GM13976 (cell line): ENCODE measurements around the gene MPIG6B.

ENCODE experiments used
- DNase-seq: peaks from one replicate; pipeline ENCODE4 v3.0.0; 2012; ENCODE audit warnings: low spot score
- in situ Hi-C: fragments of 300-500 bp; cut with MboI; formaldehyde crosslinking; loops from one replicate; pipeline ENCODE4 v1.12.0; 2022; ENCODE audit warnings: low sequenced_read_pairs, mixed read lengths, inconsistent platforms; ENCODE audit not compliant: unreplicated experiment
- TF ChIP-seq, protein P1 (sequence below): IDR thresholded peaks from 2 replicates; pipeline ENCODE4 v1.5.1; 2012; ENCODE audit warnings: borderline replicate concordance, mild to moderate bottlenecking; ENCODE audit not compliant: insufficient read depth; ENCODE audit errors: extremely low read depth, missing control alignments, control extremely low read depth

Gene MPIG6B

DNA sequence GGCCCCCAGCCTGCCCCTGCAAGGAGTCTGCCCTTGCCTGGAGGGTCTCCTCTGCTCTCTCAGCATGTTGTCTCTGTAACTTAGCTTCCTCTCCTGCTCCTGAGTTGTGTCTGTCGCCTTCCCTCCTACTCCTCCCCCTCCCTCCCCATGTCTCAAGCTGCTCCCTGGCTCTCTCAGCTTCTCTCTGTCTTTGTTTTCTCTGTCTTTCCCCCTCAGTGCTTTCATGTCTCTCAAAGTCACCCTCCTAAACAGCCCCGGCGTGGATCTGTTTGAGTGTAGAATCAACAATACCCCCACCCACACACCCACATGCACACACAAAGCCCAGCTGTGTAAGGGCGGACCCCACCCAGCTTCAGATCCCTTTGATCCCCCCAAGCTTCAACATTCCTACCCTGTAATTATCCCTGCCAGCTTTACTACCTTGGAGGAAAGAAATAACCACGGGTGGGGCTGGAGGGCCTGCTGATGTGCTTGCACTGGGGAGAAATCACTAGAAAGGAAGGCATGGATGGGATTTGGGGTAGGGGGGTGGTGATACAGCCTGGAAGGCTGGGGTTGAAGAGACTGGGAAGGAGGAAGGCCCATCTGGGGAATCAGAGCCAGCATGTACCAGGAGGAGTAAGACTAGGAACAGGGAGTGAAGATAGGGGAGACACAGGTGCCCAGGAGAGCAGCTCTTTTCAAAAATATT, 9.0 kb upstream of the MPIG6B start:
- TF ChIP-seq, protein P1, sequence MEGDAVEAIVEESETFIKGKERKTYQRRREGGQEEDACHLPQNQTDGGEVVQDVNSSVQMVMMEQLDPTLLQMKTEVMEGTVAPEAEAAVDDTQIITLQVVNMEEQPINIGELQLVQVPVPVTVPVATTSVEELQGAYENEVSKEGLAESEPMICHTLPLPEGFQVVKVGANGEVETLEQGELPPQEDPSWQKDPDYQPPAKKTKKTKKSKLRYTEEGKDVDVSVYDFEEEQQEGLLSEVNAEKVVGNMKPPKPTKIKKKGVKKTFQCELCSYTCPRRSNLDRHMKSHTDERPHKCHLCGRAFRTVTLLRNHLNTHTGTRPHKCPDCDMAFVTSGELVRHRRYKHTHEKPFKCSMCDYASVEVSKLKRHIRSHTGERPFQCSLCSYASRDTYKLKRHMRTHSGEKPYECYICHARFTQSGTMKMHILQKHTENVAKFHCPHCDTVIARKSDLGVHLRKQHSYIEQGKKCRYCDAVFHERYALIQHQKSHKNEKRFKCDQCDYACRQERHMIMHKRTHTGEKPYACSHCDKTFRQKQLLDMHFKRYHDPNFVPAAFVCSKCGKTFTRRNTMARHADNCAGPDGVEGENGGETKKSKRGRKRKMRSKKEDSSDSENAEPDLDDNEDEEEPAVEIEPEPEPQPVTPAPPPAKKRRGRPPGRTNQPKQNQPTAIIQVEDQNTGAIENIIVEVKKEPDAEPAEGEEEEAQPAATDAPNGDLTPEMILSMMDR = no peak
- DNase-seq = no peak
- in situ Hi-C loops = no loop called here

DNA sequence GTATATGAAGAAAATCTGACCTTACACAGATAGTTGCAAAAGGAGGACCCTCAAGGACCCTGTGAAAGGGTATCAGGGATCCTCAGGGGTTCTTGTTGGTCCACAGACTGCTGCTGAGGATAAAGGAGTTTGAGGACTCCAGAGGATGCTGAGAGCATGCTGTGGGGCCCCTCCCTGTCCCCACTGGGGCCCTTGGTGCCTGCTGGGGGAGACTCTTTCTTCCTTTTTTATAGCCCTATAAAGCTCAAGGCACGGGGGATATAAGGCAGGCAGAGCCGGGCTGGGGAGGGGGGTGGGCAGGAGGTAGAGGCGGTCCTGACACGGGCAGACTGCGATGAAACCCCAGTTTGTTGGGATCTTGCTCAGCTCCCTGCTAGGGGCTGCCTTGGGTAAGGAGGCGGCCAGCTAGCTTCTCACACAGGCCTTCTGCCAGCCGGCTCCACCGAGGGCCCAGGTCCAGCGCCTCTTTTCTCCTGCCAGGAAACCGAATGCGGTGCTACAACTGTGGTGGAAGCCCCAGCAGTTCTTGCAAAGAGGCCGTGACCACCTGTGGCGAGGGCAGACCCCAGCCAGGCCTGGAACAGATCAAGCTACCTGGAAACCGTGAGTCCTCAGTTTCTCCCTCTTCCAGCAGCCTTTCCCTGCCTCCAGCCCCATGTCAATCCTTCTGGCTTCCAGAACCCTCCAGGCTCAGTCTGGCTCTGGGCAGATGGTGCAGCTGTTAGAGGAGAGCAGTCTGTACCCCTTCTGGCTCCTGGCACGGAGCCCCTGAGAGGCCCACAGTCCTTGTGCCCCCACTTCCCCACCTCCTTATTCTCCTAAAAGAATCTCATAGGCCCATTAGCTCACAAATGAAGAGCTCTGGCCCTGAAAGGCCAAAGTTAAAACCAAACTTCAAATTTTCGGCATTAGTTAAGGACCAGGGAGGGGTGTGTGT, 7.9 kb upstream of the MPIG6B start, which contains the start of gene LY6G6D:
Gene LY6G6D, plus strand, starts transcription at position 327 of the 937 bp plus-strand sequence. Its CDS starts 8 bp downstream, at position 335.
- TF ChIP-seq, protein P1 = no peak
- in situ Hi-C loops = no loop called here
- DNase-seq = no peak

DNA sequence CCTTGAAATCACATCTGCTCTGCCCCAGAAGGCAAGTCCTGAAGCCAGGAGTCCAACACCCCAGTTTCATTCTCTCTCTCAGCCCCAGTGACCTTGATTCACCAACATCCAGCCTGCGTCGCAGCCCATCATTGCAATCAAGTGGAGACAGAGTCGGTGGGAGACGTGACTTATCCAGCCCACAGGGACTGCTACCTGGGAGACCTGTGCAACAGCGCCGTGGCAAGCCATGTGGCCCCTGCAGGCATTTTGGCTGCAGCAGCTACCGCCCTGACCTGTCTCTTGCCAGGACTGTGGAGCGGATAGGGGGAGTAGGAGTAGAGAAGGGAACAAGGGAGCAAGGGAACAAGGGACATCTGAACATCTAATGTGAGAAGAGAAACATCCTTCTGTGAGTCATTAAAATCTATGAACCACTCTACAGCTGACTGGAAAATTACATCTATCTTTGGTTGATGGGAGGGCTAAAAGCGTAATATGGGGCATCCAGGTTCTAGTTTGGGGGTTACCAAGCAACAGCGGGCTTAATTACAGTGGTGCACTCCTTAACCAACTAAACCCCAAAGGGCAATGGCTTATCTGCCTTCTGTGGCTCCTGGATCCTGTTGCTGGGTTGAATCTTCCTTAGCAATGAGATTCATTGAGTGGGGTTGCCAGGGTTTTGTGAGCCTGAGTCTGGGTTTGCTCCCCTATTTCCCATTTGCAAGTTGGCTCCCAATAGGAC, 5.5 kb upstream of the MPIG6B start:
- no peak for DNase-seq
- in situ Hi-C loops = no loop called here
- TF ChIP-seq, protein P1 = no peak

DNA sequence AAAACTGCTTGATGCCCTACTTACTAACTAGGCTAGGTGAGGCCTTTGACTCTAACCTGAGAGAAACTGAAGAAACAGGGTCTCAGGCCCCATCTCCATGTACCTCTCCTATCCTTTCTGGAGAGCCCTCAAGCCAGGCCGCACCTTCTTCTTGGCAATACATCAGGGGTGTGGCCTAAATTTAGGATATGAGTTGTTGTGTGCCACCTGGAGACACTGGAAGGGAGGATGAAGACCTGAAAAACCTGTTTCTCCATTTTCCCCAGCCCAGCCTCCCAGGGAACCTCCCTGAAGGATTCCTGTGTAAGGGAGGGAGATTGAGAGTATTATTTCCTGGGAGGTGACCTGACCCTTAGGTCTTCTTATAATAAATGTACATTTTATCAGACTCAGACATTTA, 4.9 kb upstream of the MPIG6B start:
- TF ChIP-seq, protein P1 = no peak
- DNase-seq = no peak
- in situ Hi-C loops = no loop called here

DNA sequence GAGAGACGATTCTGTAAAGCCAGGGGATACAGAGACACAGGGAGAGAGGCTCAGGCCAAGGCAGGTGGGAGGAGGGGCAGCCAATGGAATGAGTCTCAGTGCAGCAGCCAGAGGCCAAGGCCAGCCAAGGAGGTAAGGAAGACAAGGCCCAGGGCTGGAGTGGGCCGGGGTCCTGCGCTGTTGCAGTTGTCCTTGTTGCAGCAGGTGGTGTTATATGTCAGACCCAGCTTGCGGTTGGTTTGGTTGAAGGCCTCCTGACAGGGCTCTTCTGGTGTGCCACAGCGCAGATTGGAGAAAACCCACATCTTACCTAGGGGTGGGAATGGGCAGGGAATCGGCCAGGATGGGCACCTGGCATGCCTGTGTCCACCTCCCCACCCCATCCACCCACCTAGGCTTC, 4.2 kb upstream of the MPIG6B start:
- DNase-seq = no peak
- TF ChIP-seq, protein P1 = no peak
- in situ Hi-C loops = no loop called here

DNA sequence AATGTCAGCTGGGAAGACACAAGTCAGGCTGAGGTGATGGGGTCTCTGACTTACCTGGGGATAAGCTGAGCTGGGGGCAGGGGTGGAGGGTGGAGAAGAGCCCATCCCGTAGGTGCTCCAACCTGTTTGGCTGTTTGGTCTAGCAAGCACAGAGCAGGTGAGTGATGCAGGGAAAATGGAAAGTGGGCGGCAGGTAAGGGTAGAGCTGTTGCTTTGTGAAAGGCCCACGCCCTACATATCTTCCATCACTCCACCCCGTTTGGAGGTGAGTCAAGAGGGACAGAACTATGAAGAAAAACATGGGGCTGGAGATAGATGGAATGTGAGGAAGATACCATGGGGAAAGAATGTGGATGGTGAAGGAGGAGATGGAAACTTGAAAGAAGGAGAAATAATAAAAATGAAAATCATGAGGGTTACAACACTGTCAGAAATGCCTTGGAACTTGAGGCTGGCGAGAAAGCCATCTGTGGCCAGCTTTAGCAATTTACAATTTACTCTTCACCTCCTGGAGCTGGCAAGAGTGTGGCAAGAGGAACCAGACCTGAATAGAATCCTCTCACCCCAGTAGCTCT, 2.9 kb upstream of the MPIG6B start:
- TF ChIP-seq, protein P1 = no peak
- no peak for DNase-seq
- in situ Hi-C loops = no loop called here
